Caco-2 (cell line): Measurements from ENCODE around the gene OR2AG2. TPM values are rescaled to one million over a fixed set of nuclear protein-coding genes. Genes with fewer than 3 reads are reported as not detected.

Source experiments
- Bru-seq: library from RNA; stranded (reverse); fragments of 400-500 nt; gene quantifications from one replicate; lab custom pipeline; 2021; lab: Mats Ljungman, UMichigan
- BruChase-seq, 2 experiments: library from RNA; stranded (reverse); fragments of 400-500 nt; gene quantifications; one replicate each; lab custom pipeline; 2021; lab: Mats Ljungman, UMichigan
- BruUV-seq: library from RNA; stranded (reverse); fragments of 400-500 nt; replicated peaks from 2 replicates; lab custom pipeline; 2021; lab: Mats Ljungman, UMichigan
- CTCF ChIA-PET: fragments of 300-600 bp; sonication (Branson Sonifier 250); formaldehyde crosslinking; loops from one replicate; lab custom pipeline; 2022; ENCODE audit warnings: antibody characterized with exemption; lab: Charles Lee
- POLR2A ChIA-PET: fragments of 300-600 bp; sonication (Branson Sonifier 250); formaldehyde crosslinking; loops from one replicate; lab custom pipeline; 2022; ENCODE audit warnings: antibody characterized with exemption; lab: Charles Lee
- DNase-seq, 2 experiments: peaks; one replicate each; pipeline versions ENCODE4 v3.0.0 to v3.0.0-alpha.2; 2020 to 2022
- H3K27me3 ChIP-seq: replicated peaks from 2 replicates; pipeline ENCODE4 v1.6.0; 2011; ENCODE audit warnings: low read length; ENCODE audit not compliant: control insufficient read depth, insufficient read depth
- H3K36me3 ChIP-seq: 2 replicates; pipeline ENCODE4 v1.5.1; 2011; ENCODE audit warnings: low read length; ENCODE audit not compliant: control insufficient read depth, insufficient read depth
- H3K4me1 ChIP-seq: fragments of 250-450 bp; sonication (Bioruptor Pico); 2 replicates; pipeline ENCODE4 v1.5.1; 2020; ENCODE audit warnings: mild to moderate bottlenecking
- H3K4me3 ChIP-seq: 2 replicates; pipeline ENCODE4 v1.5.1; 2011; ENCODE audit warnings: low read depth, mild to moderate bottlenecking, control low read depth, low read length
- H3K9me3 ChIP-seq: fragments of 250-450 bp; sonication (Bioruptor Pico); 2 replicates; pipeline ENCODE4 v1.5.1; 2020; ENCODE audit warnings: mild to moderate bottlenecking, moderate library complexity
- H3K27ac Mint-ChIP-seq: one replicate; pipeline ENCODE4 v1.8.0; 2022; ENCODE audit warnings: mixed read lengths; ENCODE audit not compliant: unreplicated experiment
- H3K27me3 Mint-ChIP-seq: one replicate; pipeline ENCODE4 v1.8.0; 2022; ENCODE audit warnings: mixed read lengths; ENCODE audit not compliant: insufficient read depth, unreplicated experiment
- H3K36me3 Mint-ChIP-seq: one replicate; pipeline ENCODE4 v1.8.0; 2022; ENCODE audit warnings: mild to moderate bottlenecking, mixed read lengths; ENCODE audit not compliant: insufficient read depth, unreplicated experiment
- H3K4me1 Mint-ChIP-seq: one replicate; pipeline ENCODE4 v1.8.0; 2022; ENCODE audit warnings: low read depth, mixed read lengths; ENCODE audit not compliant: unreplicated experiment
- H3K4me3 Mint-ChIP-seq: one replicate; pipeline ENCODE4 v1.8.0; 2022; ENCODE audit warnings: mild to moderate bottlenecking, moderate library complexity, mixed read lengths; ENCODE audit not compliant: unreplicated experiment
- H3K9me3 Mint-ChIP-seq: one replicate; pipeline ENCODE4 v1.8.0; 2022; ENCODE audit warnings: mixed read lengths; ENCODE audit not compliant: unreplicated experiment
- CTCF ChIP-seq, 2 experiments: fragments of 200-600 bp in 1 of 2; IDR thresholded peaks; 1 replicate in 1 of 2; 2 replicates in 1 of 2; pipeline versions ENCODE4 v1.5.1 to v1.8.0; 2011 to 2022; ENCODE audit warnings: antibody characterized with exemption in 1 of 2, control low read depth in 1 of 2, inconsistent platforms in 1 of 2, low read depth in 1 of 2, low read length in 1 of 2, mild to moderate bottlenecking in 1 of 2, moderate library complexity in 1 of 2; ENCODE audit not compliant: insufficient read depth in 1 of 2, severe bottlenecking in 1 of 2, unreplicated experiment in 1 of 2
- intact Hi-C: fragments of 100-400 bp; cut with micrococcal nuclease; formaldehyde crosslinking; loops from one replicate; pipeline ENCODE4 v1.10.0; 2022; ENCODE audit not compliant: unreplicated experiment
- long read RNA-seq: library from polyadenylated mRNA; stranded (forward); transcript quantifications from one replicate; pipeline ENCODE4 v2.0.0, GENCODE V29; 2022
- total RNA-seq: library from RNA; stranded (reverse); gene quantifications from 2 replicates; pipeline ENCODE4 v1.2.3, GENCODE V29; 2022

OR2AG2 gene, protein sequence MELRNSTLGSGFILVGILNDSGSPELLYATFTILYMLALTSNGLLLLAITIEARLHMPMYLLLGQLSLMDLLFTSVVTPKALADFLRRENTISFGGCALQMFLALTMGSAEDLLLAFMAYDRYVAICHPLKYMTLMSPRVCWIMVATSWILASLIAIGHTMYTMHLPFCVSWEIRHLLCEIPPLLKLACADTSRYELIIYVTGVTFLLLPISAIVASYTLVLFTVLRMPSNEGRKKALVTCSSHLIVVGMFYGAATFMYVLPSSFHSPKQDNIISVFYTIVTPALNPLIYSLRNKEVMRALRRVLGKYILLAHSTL
- total RNA-seq (not detected in 2 replicates), Bru-seq, nascent RNA (not detected), BruChase-seq, experiment 1, labeled RNA remaining after a 2-hour chase (not detected), BruChase-seq, experiment 2, labeled RNA remaining after a 6-hour chase (not detected)
- long read RNA-seq: 0 reads

GRCh38 chr11:6771926-6772893, at the start of gene OR2AG2:
Gene OR2AG2 (minus strand): TSS chr11:6771976. CDS start chr11:6768957, 3,019 bp downstream.
- Histone ChIP-seq H3K4me1 (no peaks in the 10 kb centered on the region), H3K36me3 (no peaks in the 10 kb centered on the region), H3K27me3 (no peaks in the 10 kb centered on the region), H3K4me3 (no peak within 1 kb of the TSS), H3K9me3 (no peaks in the 10 kb centered on the region)
- H3K27ac Mint-ChIP-seq: no peak within 1 kb of the TSS
- no peaks in the 10 kb centered on the region for H3K36me3 Mint-ChIP-seq
- BruUV-seq: no TSS peak
- TF ChIP-seq CTCF (IDR thresholded peaks at IDR 0.05; ENCODE audit: insufficient read depth in 1 of 2, low read depth in 1 of 2, low read length in 1 of 2, severe bottlenecking in 1 of 2, unreplicated experiment in 1 of 2): no peak
- ChIA-PET CTCF (no interaction called here), POLR2A (no interaction called here)
- H3K9me3 Mint-ChIP-seq: no peaks in the 10 kb centered on the region
- DNase-seq: no peak
- H3K27me3 Mint-ChIP-seq: peaks cover 8% of the 10 kb centered on the region
- no peaks in the 10 kb centered on the region for H3K4me1 Mint-ChIP-seq
- no peak within 1 kb of the TSS for H3K4me3 Mint-ChIP-seq
- intact Hi-C loops: no loop called here

- Mint-ChIP-seq H3K4me3 (no peak overlapping the region), H3K27me3 (peaks cover 2% of the 10 kb centered on the region), H3K27ac (no peak overlapping the region), H3K36me3 (no peaks in the 10 kb centered on the region), H3K4me1 (no peaks in the 10 kb centered on the region), H3K9me3 (no peaks in the 10 kb centered on the region)
- POLR2A ChIA-PET: no interaction called here
- no TSS peak for BruUV-seq
- Histone ChIP-seq H3K36me3 (no peaks in the 10 kb centered on the region), H3K9me3 (no peaks in the 10 kb centered on the region), H3K4me1 (no peaks in the 10 kb centered on the region), H3K27me3 (no peaks in the 10 kb centered on the region), H3K4me3 (no peak overlapping the region)
- DNase-seq: no peak
- intact Hi-C loops: no loop called here
- no peak for TF ChIP-seq CTCF (IDR thresholded peaks at IDR 0.05; ENCODE audit: insufficient read depth in 1 of 2, low read depth in 1 of 2, low read length in 1 of 2, severe bottlenecking in 1 of 2, unreplicated experiment in 1 of 2)
- CTCF ChIA-PET: no interaction called here
These were observed 47.2 kb upstream of the OR2AG2 start for GRCh38 chr11:6818967-6819366.

- ChIA-PET CTCF (no interaction called here), POLR2A (no interaction called here)
- H3K4me1 Mint-ChIP-seq: no peaks in the 10 kb centered on the region
- Histone ChIP-seq H3K36me3 (no peaks in the 10 kb centered on the region), H3K27me3 (no peaks in the 10 kb centered on the region), H3K4me1 (no peaks in the 10 kb centered on the region), H3K4me3 (no peak overlapping the region), H3K9me3 (no peaks in the 10 kb centered on the region)
- no peaks in the 10 kb centered on the region for H3K36me3 Mint-ChIP-seq
- no peak for TF ChIP-seq CTCF (IDR thresholded peaks at IDR 0.05; ENCODE audit: insufficient read depth in 1 of 2, low read depth in 1 of 2, low read length in 1 of 2, severe bottlenecking in 1 of 2, unreplicated experiment in 1 of 2)
- intact Hi-C loops: no loop called here
- no peak for DNase-seq
- no peak overlapping the region for H3K4me3 Mint-ChIP-seq
- H3K9me3 Mint-ChIP-seq: no peaks in the 10 kb centered on the region
- no peak overlapping the region for H3K27ac Mint-ChIP-seq
- no TSS peak for BruUV-seq
- H3K27me3 Mint-ChIP-seq: no peaks in the 10 kb centered on the region
These were observed 45.9 kb upstream of the OR2AG2 start for GRCh38 chr11:6817694-6818093.
